GM15510 (cell line): ENCODE results near the gene ARL4C.
A peak's percentile ranks its signal among the peaks of the same experiment; 100 is the strongest.

ENCODE experiments used
- POLR2A ChIP-seq: IDR thresholded peaks from 3 replicates; pipeline ENCODE4 v1.6.1; 2011; ENCODE audit warnings: borderline replicate concordance; ENCODE audit not compliant: insufficient read length; ENCODE audit errors: extremely low read depth

The ARL4C gene

DNA sequence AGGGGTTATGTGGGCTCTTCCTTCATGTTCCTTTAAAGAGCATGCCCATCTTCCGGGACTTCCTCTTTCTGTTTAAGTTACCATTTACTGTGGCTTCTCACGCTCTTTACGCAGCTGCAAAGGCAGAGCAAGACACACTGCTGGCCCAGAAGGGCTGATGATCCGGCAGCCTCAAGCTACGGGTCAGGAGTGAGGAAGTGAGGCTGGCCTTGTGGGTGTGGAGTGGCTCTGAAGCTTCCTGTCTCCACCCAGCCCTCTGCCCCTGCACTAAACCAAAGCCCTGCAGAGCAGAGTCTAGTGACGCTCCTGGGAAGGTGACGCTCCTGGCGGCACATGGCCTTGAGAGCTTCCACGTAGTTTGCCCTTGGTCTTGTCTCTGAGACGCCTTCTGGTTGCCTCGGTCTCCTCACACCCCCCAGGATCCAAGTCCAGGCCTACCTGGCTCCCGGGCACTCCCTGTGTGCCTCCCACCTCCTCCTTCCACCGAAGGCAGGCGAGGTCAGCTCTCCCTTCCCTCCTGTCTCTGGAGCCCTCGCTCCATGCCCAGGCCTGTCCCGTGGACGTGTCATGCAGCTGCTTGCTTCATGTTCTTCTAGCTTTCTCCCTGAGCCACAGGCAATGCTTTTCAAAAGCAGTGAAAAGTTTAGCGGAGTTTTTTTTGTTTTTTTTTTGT lies 50.3 kb downstream of the ARL4C start:
- peak; percentile 47 for TF ChIP-seq POLR2A

- no peak for TF ChIP-seq POLR2A
Observed at GRCh38 chr2:234444893-234445292, 52.0 kb downstream of the ARL4C start.

DNA sequence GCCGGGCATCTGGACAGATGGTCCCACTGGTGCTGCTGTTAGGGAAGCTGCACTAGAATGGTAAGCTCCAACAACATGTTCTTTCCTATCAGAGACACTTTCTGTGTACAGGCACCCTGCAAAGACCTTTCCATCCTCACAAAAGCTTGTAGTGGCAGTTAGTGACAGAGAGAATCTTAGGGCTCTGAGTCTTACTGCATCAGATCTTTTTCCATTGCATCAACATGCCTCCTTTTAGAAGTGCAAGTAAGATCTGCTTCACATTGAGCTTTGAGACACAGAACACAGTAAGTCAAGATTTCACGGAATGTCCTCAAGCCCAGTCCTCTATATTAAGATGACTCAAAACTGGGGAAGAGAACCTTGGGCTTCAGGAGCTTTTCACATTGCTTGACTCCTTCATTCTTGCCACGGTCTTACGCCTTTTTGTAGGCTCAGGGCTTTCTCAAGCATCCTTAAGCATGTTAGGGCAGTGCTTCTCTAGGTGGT lies 52.6 kb downstream of the ARL4C start:
- TF ChIP-seq POLR2A: no peak
